Hepatocyte (in vitro differentiated cells): ENCODE results near the gene MSRB1. TPM values are rescaled to one million over a fixed set of nuclear protein-coding genes. Genes with fewer than 3 reads are reported as not detected.

Experiments
- DNase-seq: peaks from one replicate; pipeline ENCODE4 v3.0.0-alpha.2; 2016; ENCODE audit warnings: low spot score
- H2AFZ ChIP-seq: fragments of 200-600 bp; sonication (generic); 2 replicates; pipeline ENCODE4 v1.6.0; 2016; ENCODE audit warnings: antibody characterized with exemption, mild to moderate bottlenecking
- H3K27ac ChIP-seq: fragments of 200-600 bp; sonication (generic); 2 replicates; pipeline ENCODE4 v1.5.1; 2016; ENCODE audit warnings: mild to moderate bottlenecking
- H3K27me3 ChIP-seq: fragments of 200-600 bp; sonication (generic); 2 replicates; pipeline ENCODE4 v1.6.1; 2016
- H3K36me3 ChIP-seq: fragments of 200-600 bp; sonication (generic); replicated peaks from 2 replicates; pipeline ENCODE4 v1.5.1; 2016; ENCODE audit warnings: low read depth; ENCODE audit not compliant: insufficient read depth
- H3K4me1 ChIP-seq: fragments of 200-600 bp; sonication (generic); 2 replicates; pipeline ENCODE4 v1.5.1; 2016; ENCODE audit warnings: mild to moderate bottlenecking, moderate library complexity; ENCODE audit not compliant: insufficient read depth
- H3K4me2 ChIP-seq: fragments of 200-600 bp; sonication (generic); 2 replicates; pipeline ENCODE4 v1.6.0; 2016
- H3K4me3 ChIP-seq: fragments of 200-600 bp; sonication (generic); 2 replicates; pipeline ENCODE4 v1.5.1; 2016; ENCODE audit warnings: mild to moderate bottlenecking
- H3K79me2 ChIP-seq: fragments of 200-600 bp; sonication (generic); 2 replicates; pipeline ENCODE4 v1.6.0; 2017; ENCODE audit warnings: mild to moderate bottlenecking
- H3K9me2 ChIP-seq: fragments of 200-600 bp; sonication (generic); replicated peaks from 2 replicates; pipeline ENCODE4 v1.6.0; 2017; ENCODE audit warnings: mild to moderate bottlenecking; ENCODE audit not compliant: insufficient read depth
- H3K9me3 ChIP-seq: fragments of 200-600 bp; sonication (generic); 2 replicates; pipeline ENCODE4 v1.5.1; 2016; ENCODE audit warnings: low read depth, mild to moderate bottlenecking
- H4K20me1 ChIP-seq: fragments of 200-600 bp; sonication (generic); 2 replicates; pipeline ENCODE4 v1.6.0; 2016; ENCODE audit warnings: mild to moderate bottlenecking; ENCODE audit not compliant: insufficient read depth, poor library complexity, severe bottlenecking
- CTCF ChIP-seq: fragments of 200-600 bp; sonication (generic); IDR thresholded peaks from 2 replicates; pipeline ENCODE4 v1.5.1; 2016; ENCODE audit warnings: antibody characterized with exemption, mild to moderate bottlenecking; ENCODE audit not compliant: poor library complexity
- EZH2 ChIP-seq: fragments of 200-600 bp; sonication (generic); IDR thresholded peaks from 2 replicates; pipeline ENCODE4 v1.6.1; 2016; ENCODE audit warnings: antibody characterized with exemption, mild to moderate bottlenecking, borderline replicate concordance
- EZH2phosphoT487 ChIP-seq: fragments of 200-600 bp; sonication (generic); IDR thresholded peaks from one replicate; pipeline ENCODE4 v1.6.1; 2018; ENCODE audit warnings: antibody characterized with exemption, mild to moderate bottlenecking, low read depth, moderate library complexity; ENCODE audit not compliant: unreplicated experiment, severe bottlenecking
- WGBS: methylation state at CpG from one replicate; pipeline ENCODE4 v1.1.6; 2016; ENCODE audit warnings: low lambda C conversion rate; ENCODE audit errors: missing lambda C conversion rate; 5-methylcytosine and 5-hydroxymethylcytosine counted together
- polyA plus RNA-seq: library from polyadenylated mRNA; unstranded; fragments of >200 nt; fragmentation: Nextera tagmentation; extraction: Ambion mirVana; gene quantifications from 2 replicates; pipeline ENCODE4 v1.2.1, GENCODE V29; 2016
- total RNA-seq: library from RNA; depleted of rRNA; stranded (reverse); fragments of >200 nt; gene quantifications from 2 replicates; pipeline ENCODE4 v1.2.3, GENCODE V29; 2014

Gene MSRB1
- total and polyA plus RNA-seq, 2 experiments from 2014 or later, result 31.3 to 62.4 TPM

GRCh38 chr16:1982013-1982433 lies 39.0 kb upstream of the MSRB1 start:
- Histone ChIP-seq H3K4me1 (peaks cover 29% of the 10 kb centered on the region), H3K79me2 (peaks cover 22% of the 10 kb centered on the region), H3K27me3 (peaks cover 39% of the 10 kb centered on the region), H4K20me1 (peaks cover 3% of the 10 kb centered on the region), H3K27ac (no peak overlapping the region), H3K9me3 (no peaks in the 10 kb centered on the region), H3K4me3 (no peak overlapping the region), H3K36me3 (no peaks in the 10 kb centered on the region), H3K9me2 (no peaks in the 10 kb centered on the region), H2AFZ (no peak overlapping the region), H3K4me2 (no peak overlapping the region)
- 75% methylated on average over 5 of the region's 5 CpGs for WGBS
- no peak for DNase-seq
- TF ChIP-seq EZH2phosphoT487 (no peak), EZH2 (no peak), CTCF (no peak)

- no peak within 1 kb of the TSS for H3K4me3 ChIP-seq
- H3K27ac ChIP-seq, result no peak within 1 kb of the TSS
- 69% methylated on average over 6 of the region's 6 CpGs for WGBS
- no peaks in the 10 kb centered on the region for H3K9me2 ChIP-seq
- no peak within 1 kb of the TSS for H2AFZ ChIP-seq
- no peak for TF ChIP-seq EZH2
- no peak for TF ChIP-seq EZH2phosphoT487
- TF ChIP-seq CTCF, result no peak
- peaks cover 18% of the 10 kb centered on the region for H3K79me2 ChIP-seq
- no peaks in the 10 kb centered on the region for H3K36me3 ChIP-seq
- H3K4me2 ChIP-seq, result peak within 1 kb of the TSS; percentile 75
- peaks cover 29% of the 10 kb centered on the region for H3K4me1 ChIP-seq
- no peaks in the 10 kb centered on the region for H3K9me3 ChIP-seq
- H3K27me3 ChIP-seq, result peaks cover 39% of the 10 kb centered on the region
- H4K20me1 ChIP-seq, result peaks cover 3% of the 10 kb centered on the region
- no peak for DNase-seq
Measured at GRCh38 chr16:1981398-1981836, 38.4 kb upstream of the MSRB1 start, which contains the start of gene NOXO1. Gene NOXO1, minus strand, starts transcription at chr16:1981469. Its CDS starts 290 bp downstream, at chr16:1981179.

- Histone ChIP-seq H3K4me3 (no peak overlapping the region), H3K9me2 (no peaks in the 10 kb centered on the region), H3K27me3 (peaks cover 39% of the 10 kb centered on the region), H3K4me1 (peaks cover 29% of the 10 kb centered on the region), H3K4me2 (peak overlapping the region; percentile 75), H3K36me3 (no peaks in the 10 kb centered on the region), H3K9me3 (no peaks in the 10 kb centered on the region), H2AFZ (no peak overlapping the region), H3K79me2 (peaks cover 13% of the 10 kb centered on the region), H4K20me1 (no peaks in the 10 kb centered on the region), H3K27ac (no peak overlapping the region)
- no peak for DNase-seq
- TF ChIP-seq CTCF (no peak), EZH2phosphoT487 (no peak), EZH2 (no peak)
- 66% methylated on average over 16 of the region's 16 CpGs for WGBS
Measured at GRCh38 chr16:1980770-1981087, 37.7 kb upstream of the MSRB1 start.
